Stimulated activated CD8-positive, alpha-beta memory T cell treated with anti-CD3 and anti-CD28 coated beads, Interleukin-2, amount 100 ng/mL, for 48 hours (primary cell): ENCODE results near the gene THUMPD1.
"Not testable (repeated sequence)": the region's sequence is repeated elsewhere in the genome, so short reads cannot be mapped to it uniquely, and the experiment has no call there.

ENCODE experiments used
- DNase-seq, 2 donors: peaks; one replicate each; pipeline ENCODE4 v3.0.0-alpha.2; 2020; ENCODE audit warnings: low read depth in 2 of 2

The THUMPD1 gene

DNA sequence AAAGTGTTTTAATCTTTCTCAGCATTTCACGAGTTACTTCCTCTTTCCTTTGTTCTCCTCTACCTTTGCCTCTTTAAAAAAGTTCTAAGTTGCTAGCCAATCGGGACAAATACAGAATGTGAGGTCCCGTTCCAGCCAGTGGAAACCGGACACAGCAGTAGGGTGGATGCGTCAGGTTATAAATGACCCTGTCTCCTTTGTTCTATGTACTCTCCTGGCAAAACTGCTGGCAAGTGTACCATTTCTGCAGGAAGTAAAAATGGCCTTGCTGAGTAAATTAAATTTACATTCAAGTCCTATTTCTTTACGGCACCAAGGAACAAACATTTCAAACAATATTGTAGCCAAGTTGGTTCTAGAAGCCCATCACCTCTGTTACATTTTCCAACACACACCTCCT lies 47.5 kb downstream of the THUMPD1 start:
- not testable (repeated sequence) for DNase-seq

DNA sequence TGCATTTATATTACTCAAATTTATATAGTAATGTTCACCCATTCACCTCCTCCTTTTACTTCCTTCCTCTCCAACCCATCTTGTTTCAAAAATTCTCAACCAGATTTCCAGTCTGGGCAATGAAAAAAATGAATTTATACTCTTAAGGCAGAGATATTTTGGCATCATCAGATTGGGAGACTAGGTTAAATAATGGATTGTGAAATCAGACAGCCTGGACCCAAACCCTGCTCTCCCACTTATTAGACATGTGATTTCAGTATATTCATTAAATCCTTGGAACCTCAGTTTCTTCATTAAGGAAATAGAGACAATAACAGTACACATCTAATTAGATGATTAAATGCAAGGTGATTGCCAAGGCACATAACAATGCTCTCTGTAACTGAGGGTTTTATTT lies 52.0 kb downstream of the THUMPD1 start:
- DNase-seq = no peak

GRCh38 chr16:20683812-20684211 lies 57.8 kb downstream of the THUMPD1 start:
- no peak for DNase-seq
